CD4-positive, alpha-beta T cell treated with Interleukin-12 subunit alpha and Interleukin-12 subunit beta, for 1 hour (primary cell): ENCODE data around the gene TK2.
"Not testable (repeated sequence)": the region's sequence is repeated elsewhere in the genome, so short reads cannot be mapped to it uniquely, and the experiment has no call there.

Source experiments
- DNase-seq: peaks from one replicate; pipeline ENCODE4 v3.0.0-alpha.2; 2020

TK2 gene

DNA sequence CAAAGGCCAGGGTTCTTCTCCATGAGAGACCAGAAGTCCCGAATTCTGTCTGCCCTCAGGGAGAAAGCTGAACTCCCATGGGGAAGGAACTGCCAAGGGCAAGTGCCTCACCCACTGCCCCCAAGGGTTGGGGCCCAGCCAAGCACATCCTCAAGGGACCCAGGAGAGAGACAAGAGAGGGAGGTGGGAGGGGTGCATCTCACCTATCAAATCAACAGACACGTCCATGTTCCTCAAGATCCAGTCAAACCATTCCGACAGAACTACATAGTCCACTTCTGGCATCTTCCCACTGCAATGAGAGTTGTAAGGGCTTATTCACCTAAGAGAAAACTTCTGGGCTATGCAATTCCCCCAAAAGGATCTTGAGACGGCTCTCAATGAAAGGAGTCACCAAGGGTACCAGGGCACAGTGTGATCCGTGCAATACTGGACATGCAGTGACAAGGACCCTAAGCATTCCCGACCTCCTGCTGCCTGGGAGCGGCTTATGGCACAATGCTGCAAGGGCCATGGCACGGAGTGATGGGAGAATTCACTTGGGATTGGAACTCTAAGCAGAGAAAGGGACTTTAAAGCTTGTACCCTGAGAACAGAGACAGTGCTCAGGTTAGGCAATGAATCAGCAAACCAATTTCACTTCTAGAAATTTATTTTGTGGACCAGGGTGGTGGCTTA is 32.2 kb downstream of the TK2 start:
- DNase-seq: no peak

DNA sequence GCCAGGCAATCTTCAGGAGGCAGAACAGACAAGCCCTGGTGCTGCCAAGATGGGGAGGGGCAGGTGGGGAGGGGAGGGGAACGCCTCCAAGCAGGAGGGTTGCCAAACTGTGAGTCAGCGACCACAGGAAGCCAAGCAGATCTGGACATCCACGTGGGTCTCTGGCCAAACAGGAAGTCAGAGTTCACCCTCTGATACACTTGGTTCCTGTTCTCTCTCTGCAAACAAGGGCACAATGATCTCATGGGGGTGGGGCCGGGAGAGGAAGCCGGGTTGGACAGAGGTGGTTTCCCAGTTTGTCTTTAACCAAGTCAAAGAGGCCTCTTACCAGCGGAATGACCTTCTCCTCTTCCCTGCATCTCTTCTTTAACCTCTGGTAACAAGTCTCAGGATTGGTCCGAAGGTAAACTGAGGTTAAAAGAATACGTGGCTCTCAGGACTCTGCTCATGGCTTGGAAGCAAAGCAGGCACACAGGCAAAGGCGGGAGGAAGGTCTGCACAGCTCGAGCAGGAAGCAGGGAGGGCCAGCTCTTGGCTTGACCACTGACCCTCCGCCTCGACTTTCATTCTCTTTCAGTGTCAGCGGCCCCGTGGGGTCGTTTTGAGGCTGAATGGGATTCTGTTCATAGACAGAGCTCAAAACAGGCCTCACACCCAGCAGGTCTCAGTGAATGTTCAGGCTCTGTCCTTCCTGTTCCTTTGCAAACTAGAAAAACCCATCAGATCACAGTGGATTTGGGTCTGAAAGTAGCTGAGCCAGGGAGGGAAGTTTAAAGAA is 32.9 kb downstream of the TK2 start:
- peak; percentile 86 for DNase-seq

- DNase-seq: no peak
These were observed 33.5 kb downstream of the TK2 start for GRCh38 chr16:66516509-66516807.

GRCh38 chr16:66515596-66516508 is 34.1 kb downstream of the TK2 start:
- peak; percentile 23 for DNase-seq

DNA sequence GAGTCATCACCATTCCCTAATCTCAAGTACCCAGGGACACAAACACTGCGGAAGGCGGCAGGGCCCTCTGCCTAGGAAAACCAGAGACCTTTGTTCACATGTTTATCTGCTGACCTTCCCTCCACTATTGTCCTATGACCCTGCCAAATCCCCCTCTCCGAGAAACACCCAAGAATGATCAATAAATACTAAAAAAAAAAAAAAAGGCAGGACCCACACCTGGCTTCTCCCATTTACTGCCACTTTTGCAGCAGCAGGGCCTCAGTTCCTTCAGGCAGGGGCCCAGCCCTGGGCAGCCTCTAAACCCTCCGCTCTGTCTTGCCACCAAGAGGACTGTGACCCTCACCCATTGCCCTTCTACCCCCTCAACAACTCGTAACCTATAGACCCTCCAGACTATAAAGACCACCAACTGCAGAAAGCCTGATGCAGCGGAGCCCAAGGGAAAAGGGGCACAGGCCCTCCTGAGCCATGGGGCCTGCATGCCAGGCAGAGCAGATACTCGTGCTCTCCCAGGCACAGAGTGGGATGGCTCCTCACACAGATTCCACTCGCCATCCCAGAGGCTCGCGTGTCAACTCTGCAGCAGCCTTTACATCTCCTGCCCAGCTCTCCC is 34.8 kb downstream of the TK2 start:
- not testable (repeated sequence) for DNase-seq

DNA sequence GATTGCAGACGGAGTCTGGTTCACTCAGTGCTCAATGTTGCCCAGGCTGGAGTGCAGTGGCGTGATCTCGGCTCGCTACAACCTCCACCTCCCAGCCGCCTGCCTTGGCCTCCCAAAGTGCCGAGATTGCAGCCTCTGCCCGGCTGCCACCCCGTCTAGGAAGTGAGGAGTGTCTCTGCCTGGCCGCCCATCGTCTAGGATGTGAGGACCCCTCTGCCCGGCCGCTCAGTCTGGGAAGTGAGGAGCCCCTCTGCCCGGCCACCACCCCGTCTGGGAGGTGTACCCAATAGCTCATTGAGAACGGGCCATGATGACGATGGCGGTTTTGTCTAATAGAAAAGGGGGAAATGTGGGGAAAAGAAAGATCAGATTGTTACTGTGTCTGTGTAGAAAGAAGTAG is 35.5 kb downstream of the TK2 start:
- not testable (repeated sequence) for DNase-seq

DNA sequence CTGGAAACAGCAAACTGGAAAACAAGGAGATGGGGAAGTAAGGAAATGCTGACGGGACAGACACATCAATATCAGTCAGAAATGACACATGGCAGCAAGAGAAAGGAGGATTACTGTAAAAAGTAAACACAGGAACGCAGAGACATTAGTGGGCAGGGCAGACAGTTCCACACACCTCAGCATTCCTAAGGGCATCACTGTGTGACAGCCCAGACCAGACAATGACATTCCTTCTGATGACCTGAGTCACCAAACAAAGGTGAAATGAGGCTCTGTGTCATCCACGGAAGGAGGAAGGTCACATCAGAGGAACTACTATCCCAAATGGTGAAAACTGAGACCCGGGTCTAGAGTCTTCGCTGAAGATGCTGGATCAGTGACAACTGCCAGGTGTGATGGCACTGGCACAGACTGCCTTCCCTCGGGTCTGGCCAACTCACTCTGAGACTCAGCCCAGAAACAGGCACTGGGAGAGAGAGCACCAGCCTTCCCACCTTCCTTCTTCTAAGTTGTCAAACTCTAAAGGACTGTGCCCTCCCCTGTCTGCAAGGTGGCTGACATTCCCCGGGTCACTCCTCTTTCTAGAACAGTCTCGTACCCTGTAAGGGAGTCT is 36.7 kb downstream of the TK2 start:
- DNase-seq: no peak

- DNase-seq: no peak
These were observed 37.4 kb downstream of the TK2 start for GRCh38 chr16:66512272-66513110.

GRCh38 chr16:66511602-66512271 is 38.2 kb downstream of the TK2 start:
- peak; percentile 22 for DNase-seq

- DNase-seq: no peak
These were observed 39.0 kb downstream of the TK2 start for GRCh38 chr16:66510711-66511601.

DNA sequence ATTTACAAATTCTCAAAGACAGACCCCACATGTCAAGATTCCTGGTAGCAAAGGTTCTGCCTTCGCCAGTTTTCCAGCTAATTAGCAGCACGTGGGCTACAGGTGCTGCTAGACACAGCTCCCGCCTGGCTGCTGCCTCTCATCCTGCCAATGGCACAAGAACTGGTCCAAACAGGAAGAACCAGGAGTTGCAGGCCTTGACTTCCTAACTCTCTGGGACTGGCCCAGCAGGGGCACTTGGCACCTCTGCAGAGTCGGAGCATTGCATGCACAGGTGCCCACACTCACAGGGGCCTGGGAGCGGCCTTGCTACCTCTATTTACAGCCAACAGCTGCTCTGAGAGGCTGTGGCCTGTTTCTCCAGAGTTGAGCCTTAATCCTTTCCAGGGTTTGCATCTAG is 39.6 kb downstream of the TK2 start:
- DNase-seq: no peak

DNA sequence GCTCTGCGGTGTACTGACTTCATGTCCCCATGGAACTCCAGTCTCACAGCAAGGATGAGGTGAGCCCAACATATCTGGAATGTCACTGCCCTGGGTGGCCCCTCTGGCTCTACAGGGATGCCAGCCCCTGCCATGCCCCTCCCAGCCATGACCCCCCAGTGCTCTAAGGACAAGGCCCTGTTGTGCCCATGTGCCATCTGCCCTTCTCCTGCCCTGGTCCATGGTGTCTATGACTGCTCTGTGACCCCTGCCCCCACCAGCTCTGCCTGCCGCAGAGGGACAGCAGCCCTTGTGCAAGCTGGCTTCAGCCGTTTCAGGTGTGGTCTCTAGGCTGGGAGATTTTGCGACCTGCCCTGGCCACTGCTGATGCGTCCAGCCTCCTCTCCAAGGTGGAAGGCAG is 40.3 kb downstream of the TK2 start:
- no peak for DNase-seq

DNA sequence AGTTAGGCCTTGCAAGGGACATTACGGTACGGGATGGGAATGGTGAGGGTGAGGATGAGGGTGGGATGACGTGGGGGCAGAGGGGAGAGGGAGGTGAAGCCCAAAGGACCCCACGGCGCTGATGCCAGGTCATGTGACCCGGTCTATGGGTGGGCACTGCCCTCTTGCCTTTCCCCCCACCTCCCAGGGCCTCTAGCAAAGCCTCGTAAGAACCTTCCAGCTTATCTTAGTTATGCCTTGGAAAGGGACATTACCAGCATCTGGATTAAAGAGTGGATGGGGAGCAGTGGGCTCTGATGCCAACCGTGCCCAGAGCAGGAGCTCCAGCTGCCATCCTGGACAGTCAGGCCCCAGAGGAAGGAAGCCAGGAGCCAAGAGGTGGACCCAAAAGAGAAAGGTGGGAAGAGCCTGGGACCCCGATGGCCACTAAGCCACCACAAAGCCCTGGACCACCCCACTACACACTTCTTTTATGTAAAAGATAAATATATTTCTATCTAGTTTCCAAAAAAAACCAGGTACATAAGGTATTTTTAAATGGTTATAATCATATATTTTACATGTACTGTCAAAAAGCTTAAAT is 40.9 kb downstream of the TK2 start:
- DNase-seq: no peak

DNA sequence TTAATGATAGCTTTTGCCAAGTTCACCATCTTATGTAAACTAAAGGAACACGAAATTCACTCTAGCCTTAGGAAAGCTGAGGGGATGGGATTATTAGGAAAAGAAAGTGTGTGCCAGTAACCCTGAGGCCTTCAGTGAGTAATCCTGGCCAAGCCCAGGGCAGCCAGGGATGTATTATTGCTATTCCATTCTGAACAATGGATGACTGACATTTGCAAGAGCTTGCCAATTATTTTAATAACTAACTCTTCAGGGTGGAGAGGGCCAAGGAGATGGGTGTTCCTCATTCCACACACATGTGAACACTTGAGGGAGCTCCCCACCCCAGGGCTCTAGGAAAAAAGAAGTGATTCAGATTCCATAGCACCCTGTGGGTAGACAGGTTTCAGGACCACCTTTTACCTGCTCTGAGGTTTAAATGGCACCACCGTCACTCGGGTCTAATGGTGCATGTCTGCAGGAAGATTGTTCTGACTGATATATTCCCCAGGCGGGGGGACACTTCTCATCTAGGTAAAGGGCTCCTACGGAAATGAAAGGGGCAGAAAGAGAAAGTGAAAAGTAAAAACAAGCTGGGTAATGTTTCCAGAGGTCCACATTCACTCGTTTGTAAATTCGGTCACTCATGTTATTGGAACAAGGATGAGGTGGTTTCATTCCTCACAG is 41.5 kb downstream of the TK2 start:
- DNase-seq: no peak

GRCh38 chr16:66507731-66508239 is 42.1 kb downstream of the TK2 start:
- DNase-seq: no peak

DNA sequence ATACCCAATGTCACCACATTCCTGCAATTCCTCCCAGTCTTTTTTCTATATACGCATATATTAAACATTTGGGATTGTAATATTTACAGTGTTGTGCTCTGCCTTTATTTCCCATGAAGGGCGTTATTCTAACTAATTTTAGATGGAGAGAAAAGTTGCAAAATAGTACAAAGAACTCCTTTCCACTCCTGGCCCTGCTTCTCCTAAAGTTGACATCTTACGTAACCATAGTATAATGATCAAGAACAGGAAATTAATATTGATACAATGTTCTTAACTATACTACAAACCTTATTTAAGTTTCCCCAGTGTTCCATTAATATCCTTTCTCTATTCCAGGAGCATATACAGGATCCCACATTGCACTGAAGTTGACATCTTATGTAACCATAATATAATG is 46.3 kb downstream of the TK2 start:
- DNase-seq: no peak

DNA sequence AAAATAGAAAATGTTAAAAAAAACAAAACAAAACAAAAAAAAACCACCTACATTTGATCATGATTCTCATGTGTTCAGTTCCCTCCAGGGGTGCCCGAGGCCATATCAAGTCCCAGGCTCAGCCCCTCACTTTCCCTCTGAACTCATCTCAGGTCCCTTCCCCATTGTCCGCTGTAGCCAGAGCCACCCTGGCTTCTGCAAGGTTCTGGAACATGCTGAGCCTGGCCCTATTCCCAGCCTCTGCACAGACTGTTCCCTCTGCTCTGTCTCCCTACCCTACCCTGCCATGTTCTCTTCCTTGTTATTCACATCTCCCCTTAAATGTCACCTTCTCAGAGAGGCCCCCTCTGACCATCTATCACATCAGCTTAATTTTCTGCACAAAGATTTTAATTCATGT is 46.9 kb downstream of the TK2 start:
- DNase-seq: no peak

DNA sequence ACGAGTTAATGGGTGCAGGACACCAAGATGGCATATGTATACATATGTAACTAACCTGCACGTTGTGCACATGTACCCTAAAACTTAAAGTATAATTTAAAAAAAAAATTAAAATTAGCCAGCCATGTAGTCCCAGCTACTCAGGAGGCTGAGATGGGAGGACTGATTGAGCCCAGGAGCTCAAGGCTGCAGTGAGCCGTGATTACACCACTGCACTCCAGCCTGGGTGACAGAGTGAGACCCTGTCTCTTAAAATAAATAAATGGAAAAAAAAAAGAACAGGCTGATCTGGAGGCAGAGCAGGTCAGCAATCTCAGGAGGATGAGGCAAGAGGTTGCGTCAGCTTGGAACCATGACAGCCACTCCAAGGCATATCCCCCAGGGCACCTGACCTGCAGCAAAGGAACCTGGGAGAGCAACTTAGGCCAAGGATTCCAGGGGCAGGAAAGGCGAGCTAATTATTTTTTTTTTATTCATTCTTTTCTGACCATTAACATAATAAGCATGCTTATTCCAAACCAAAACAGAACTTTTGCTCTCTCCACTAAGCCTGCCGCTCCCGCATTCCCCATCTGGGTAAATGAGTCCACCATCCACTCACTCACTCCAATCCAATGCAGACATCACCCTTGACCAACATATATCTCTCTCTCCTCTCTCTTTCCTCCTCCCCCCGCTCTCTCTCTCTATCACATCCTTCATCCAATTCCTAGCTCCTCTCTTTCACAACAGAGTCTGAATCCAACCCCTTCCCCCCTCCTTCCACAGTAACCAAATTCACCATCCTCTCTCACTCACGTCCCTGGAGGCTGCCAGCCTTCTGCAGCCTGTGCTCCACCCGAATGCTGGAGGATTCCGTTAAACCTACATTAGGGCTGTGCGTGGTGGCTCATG is 47.7 kb downstream of the TK2 start:
- DNase-seq: no peak
